Cardiac muscle cell (in vitro differentiated cells and primary cell): ENCODE data around the gene STX8. TPM values are rescaled to one million over a fixed set of nuclear protein-coding genes. Genes with fewer than 3 reads are reported as not detected.

ENCODE experiments used
- DNase-seq, 2 donors: peaks; one replicate each; pipeline versions ENCODE4 v3.0.0 to v3.0.0-alpha.2; 2010 to 2017; ENCODE audit warnings: low read depth in 1 of 2, low spot score in 1 of 2
- H3K27ac ChIP-seq: fragments of 200-600 bp; sonication (generic); 2 replicates; pipeline ENCODE4 v1.5.1; 2016
- H3K27me3 ChIP-seq: fragments of 200-600 bp; sonication (generic); 2 replicates; pipeline ENCODE4 v1.6.0; 2016; ENCODE audit warnings: control low read depth
- H3K36me3 ChIP-seq: fragments of 200-600 bp; sonication (generic); 2 replicates; pipeline ENCODE4 v1.5.1; 2016; ENCODE audit warnings: control low read depth
- H3K4me1 ChIP-seq: fragments of 200-600 bp; sonication (generic); 2 replicates; pipeline ENCODE4 v1.8.1; 2017; ENCODE audit warnings: low read depth, mild to moderate bottlenecking, mixed run types
- H3K4me3 ChIP-seq: fragments of 200-600 bp; sonication (generic); 2 replicates; pipeline ENCODE4 v1.5.1; 2016; ENCODE audit warnings: mild to moderate bottlenecking
- H3K9me3 ChIP-seq: fragments of 200-600 bp; sonication (generic); 2 replicates; pipeline ENCODE4 v1.5.1; 2017; ENCODE audit warnings: low read depth, mild to moderate bottlenecking, control low read depth
- CTCF ChIP-seq: IDR thresholded peaks from 2 replicates; pipeline ENCODE4 v1.5.1; 2012; ENCODE audit warnings: low read depth, mild to moderate bottlenecking, low read length
- polyA plus RNA-seq: library from polyadenylated mRNA; unstranded; fragments of >200 nt; fragmentation: Nextera tagmentation; extraction: Ambion mirVana; gene quantifications from 2 replicates; pipeline ENCODE4 v1.2.1, GENCODE V29; 2016
- total RNA-seq: library from RNA; depleted of rRNA; stranded (reverse); fragments of >200 nt; gene quantifications from 2 replicates; pipeline ENCODE4 v1.2.3, GENCODE V29; 2016

The STX8 gene
- total and polyA plus RNA-seq, 2 experiments from 2014 or later = 46.9 to 95.2 TPM

- no peaks in the 10 kb centered on the region for H3K36me3 ChIP-seq
- H3K27me3 ChIP-seq = no peaks in the 10 kb centered on the region
- H3K4me1 ChIP-seq = no peaks in the 10 kb centered on the region
- TF ChIP-seq CTCF = no peak
- H3K27ac ChIP-seq = no peak overlapping the region
- no peak for DNase-seq
- no peak overlapping the region for H3K4me3 ChIP-seq
- H3K9me3 ChIP-seq = no peaks in the 10 kb centered on the region
Observed at GRCh38 chr17:9331279-9332131, 244.1 kb downstream of the STX8 start.

GRCh38 chr17:9330611-9331271 is 244.9 kb downstream of the STX8 start:
- Histone ChIP-seq H3K4me1 (no peaks in the 10 kb centered on the region), H3K4me3 (no peak overlapping the region), H3K9me3 (no peaks in the 10 kb centered on the region), H3K27me3 (no peaks in the 10 kb centered on the region), H3K27ac (no peak overlapping the region), H3K36me3 (no peaks in the 10 kb centered on the region)
- no peak for DNase-seq
- no peak for TF ChIP-seq CTCF

- Histone ChIP-seq H3K27ac (no peak overlapping the region), H3K27me3 (no peaks in the 10 kb centered on the region), H3K4me3 (no peak overlapping the region), H3K9me3 (no peaks in the 10 kb centered on the region), H3K4me1 (no peaks in the 10 kb centered on the region), H3K36me3 (no peaks in the 10 kb centered on the region)
- no peak for DNase-seq
- TF ChIP-seq CTCF = no peak
Observed at GRCh38 chr17:9330141-9330540, 245.5 kb downstream of the STX8 start.

- no peaks in the 10 kb centered on the region for H3K9me3 ChIP-seq
- H3K4me3 ChIP-seq = no peak overlapping the region
- H3K4me1 ChIP-seq = no peaks in the 10 kb centered on the region
- no peak for DNase-seq
- H3K36me3 ChIP-seq = no peaks in the 10 kb centered on the region
- no peak for TF ChIP-seq CTCF
- H3K27me3 ChIP-seq = no peaks in the 10 kb centered on the region
- no peak overlapping the region for H3K27ac ChIP-seq
Observed at GRCh38 chr17:9329251-9329921, 246.2 kb downstream of the STX8 start.

- H3K36me3 ChIP-seq = no peaks in the 10 kb centered on the region
- no peaks in the 10 kb centered on the region for H3K27me3 ChIP-seq
- no peaks in the 10 kb centered on the region for H3K4me1 ChIP-seq
- no peak for TF ChIP-seq CTCF
- H3K9me3 ChIP-seq = no peaks in the 10 kb centered on the region
- no peak overlapping the region for H3K4me3 ChIP-seq
- DNase-seq = peak in 1 of 2 donors; percentile 30
- no peak overlapping the region for H3K27ac ChIP-seq
Observed at GRCh38 chr17:9324864-9325263, 250.8 kb downstream of the STX8 start.
